Measurements from ENCODE around the gene UVSSA.
"Not testable (repeated sequence)": the region's sequence is repeated elsewhere in the genome, so short reads cannot be mapped to it uniquely, and the experiment has no call there.

GRCh38 chr4:1443688-1444172 lies 96.7 kb downstream of the UVSSA start:
- TF ChIP-seq PREB (CRISPR knock-in tag; IDR thresholded peaks at IDR 0.05; ENCODE audit: borderline replicate concordance); ZBTB43 (CRISPR knock-in tag; IDR thresholded peaks at IDR 0.05); SP1 (CRISPR knock-in tag; conservative IDR thresholded peaks at IDR 0.05); SOX15 (CRISPR knock-in tag; IDR thresholded peaks at IDR 0.05); CBFB (CRISPR knock-in tag; IDR thresholded peaks at IDR 0.05; ENCODE audit: low read depth); JUN (CRISPR knock-in tag; IDR thresholded peaks at IDR 0.05); CTCF (IDR thresholded peaks at IDR 0.05); CREM (CRISPR knock-in tag; IDR thresholded peaks at IDR 0.05); ZNF423 (CRISPR knock-in tag; IDR thresholded peaks at IDR 0.05): not testable (repeated sequence)
- TF ChIP-seq, protein P1, sequence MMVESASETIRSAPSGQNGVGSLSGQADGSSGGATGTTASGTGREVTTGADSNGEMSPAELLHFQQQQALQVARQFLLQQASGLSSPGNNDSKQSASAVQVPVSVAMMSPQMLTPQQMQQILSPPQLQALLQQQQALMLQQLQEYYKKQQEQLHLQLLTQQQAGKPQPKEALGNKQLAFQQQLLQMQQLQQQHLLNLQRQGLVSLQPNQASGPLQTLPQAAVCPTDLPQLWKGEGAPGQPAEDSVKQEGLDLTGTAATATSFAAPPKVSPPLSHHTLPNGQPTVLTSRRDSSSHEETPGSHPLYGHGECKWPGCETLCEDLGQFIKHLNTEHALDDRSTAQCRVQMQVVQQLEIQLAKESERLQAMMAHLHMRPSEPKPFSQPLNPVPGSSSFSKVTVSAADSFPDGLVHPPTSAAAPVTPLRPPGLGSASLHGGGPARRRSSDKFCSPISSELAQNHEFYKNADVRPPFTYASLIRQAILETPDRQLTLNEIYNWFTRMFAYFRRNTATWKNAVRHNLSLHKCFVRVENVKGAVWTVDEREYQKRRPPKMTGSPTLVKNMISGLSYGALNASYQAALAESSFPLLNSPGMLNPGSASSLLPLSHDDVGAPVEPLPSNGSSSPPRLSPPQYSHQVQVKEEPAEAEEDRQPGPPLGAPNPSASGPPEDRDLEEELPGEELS (CRISPR knock-in tag; IDR thresholded peaks at IDR 0.05): not testable (repeated sequence)
- TF ChIP-seq, protein P2, sequence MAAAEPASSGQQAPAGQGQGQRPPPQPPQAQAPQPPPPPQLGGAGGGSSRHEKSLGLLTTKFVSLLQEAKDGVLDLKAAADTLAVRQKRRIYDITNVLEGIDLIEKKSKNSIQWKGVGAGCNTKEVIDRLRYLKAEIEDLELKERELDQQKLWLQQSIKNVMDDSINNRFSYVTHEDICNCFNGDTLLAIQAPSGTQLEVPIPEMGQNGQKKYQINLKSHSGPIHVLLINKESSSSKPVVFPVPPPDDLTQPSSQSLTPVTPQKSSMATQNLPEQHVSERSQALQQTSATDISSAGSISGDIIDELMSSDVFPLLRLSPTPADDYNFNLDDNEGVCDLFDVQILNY (CRISPR knock-in tag; IDR thresholded peaks at IDR 0.05): not testable (repeated sequence)
- TF ChIP-seq, protein P3, sequence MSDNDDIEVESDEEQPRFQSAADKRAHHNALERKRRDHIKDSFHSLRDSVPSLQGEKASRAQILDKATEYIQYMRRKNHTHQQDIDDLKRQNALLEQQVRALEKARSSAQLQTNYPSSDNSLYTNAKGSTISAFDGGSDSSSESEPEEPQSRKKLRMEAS (CRISPR knock-in tag; IDR thresholded peaks at IDR 0.05): not testable (repeated sequence)
